CD4-positive, alpha-beta memory T cell (primary cell): Measurements from ENCODE around the gene DSC3. TPM values are rescaled to one million over a fixed set of nuclear protein-coding genes. Genes with fewer than 3 reads are reported as not detected.
A peak's percentile ranks its signal among the peaks of the same experiment; 100 is the strongest.
"Not testable (repeated sequence)": the region's sequence is repeated elsewhere in the genome, so short reads cannot be mapped to it uniquely, and the experiment has no call there.

Experiments used
- CTCF ChIA-PET: fragments of 350-600 bp; sonication (Branson Sonifier 250); formaldehyde crosslinking; loops from one replicate; lab custom pipeline; 2021; ENCODE audit warnings: inconsistent platforms; ENCODE audit not compliant: partially characterized antibody; lab: Charles Lee
- POLR2A ChIA-PET: fragments of 350-600 bp; sonication (Branson Sonifier 250); formaldehyde crosslinking; loops from one replicate; lab custom pipeline; 2021; ENCODE audit not compliant: partially characterized antibody; lab: Charles Lee
- DNase-seq, 5 donors: peaks; one replicate each; pipeline versions ENCODE4 v3.0.0 to v3.0.0-alpha.2; 2020 to 2022; ENCODE audit warnings: mixed read lengths in 1 of 5
- H3K27ac ChIP-seq: one replicate; pipeline ENCODE4 v1.7.0; 2013; ENCODE audit warnings: low read depth, low read length
- H3K27me3 ChIP-seq: 2 replicates; pipeline ENCODE4 v1.7.0; 2013; ENCODE audit warnings: mild to moderate bottlenecking, low read length, moderate library complexity; ENCODE audit not compliant: insufficient read depth
- H3K36me3 ChIP-seq: 2 replicates; pipeline ENCODE4 v1.7.0; 2013; ENCODE audit warnings: mild to moderate bottlenecking, low read length, moderate library complexity; ENCODE audit not compliant: insufficient read depth
- H3K4me1 ChIP-seq: 2 replicates; pipeline ENCODE4 v1.7.0; 2013; ENCODE audit warnings: mild to moderate bottlenecking, low read length, moderate library complexity; ENCODE audit not compliant: insufficient read depth
- H3K4me3 ChIP-seq, 2 donors: one replicate each; pipeline ENCODE4 v1.7.0; 2013; ENCODE audit warnings: low read length in 2 of 2, mild to moderate bottlenecking in 1 of 2
- H3K9me3 ChIP-seq, 2 donors: one replicate each; pipeline ENCODE4 v1.7.0; 2013; ENCODE audit warnings: low read length in 2 of 2, control low read depth in 1 of 2; ENCODE audit not compliant: control insufficient read depth in 1 of 2
- H3K27ac Mint-ChIP-seq, 7 donors: one replicate each; pipeline ENCODE4 v1.8.0; 2020 to 2021; ENCODE audit warnings: mixed read lengths in 7 of 7, mild to moderate bottlenecking in 6 of 7, inconsistent platforms in 3 of 7, moderate library complexity in 3 of 7
- H3K27me3 Mint-ChIP-seq, 2 donors: one replicate each; pipeline ENCODE4 v1.8.0; 2020 to 2021; ENCODE audit warnings: mixed read lengths in 2 of 2
- H3K36me3 Mint-ChIP-seq, 2 donors: one replicate each; pipeline ENCODE4 v1.8.0; 2020 to 2021; ENCODE audit warnings: mixed read lengths in 2 of 2, inconsistent platforms in 1 of 2, mild to moderate bottlenecking in 1 of 2
- H3K4me1 Mint-ChIP-seq, 4 donors: one replicate each; pipeline ENCODE4 v1.8.0; 2020 to 2021; ENCODE audit warnings: mixed read lengths in 4 of 4, mild to moderate bottlenecking in 1 of 4
- H3K4me3 Mint-ChIP-seq, 8 donors: one replicate each; pipeline ENCODE4 v1.8.0; 2020 to 2021; ENCODE audit warnings: mixed read lengths in 8 of 8, mild to moderate bottlenecking in 7 of 8, moderate library complexity in 6 of 8, inconsistent platforms in 3 of 8
- H3K9me3 Mint-ChIP-seq, 8 donors: one replicate each; pipeline ENCODE4 v1.8.0; 2020 to 2021; ENCODE audit warnings: mixed read lengths in 8 of 8, mild to moderate bottlenecking in 5 of 8, inconsistent platforms in 3 of 8, moderate library complexity in 1 of 8
- intact Hi-C: fragments of 100-400 bp; cut with micrococcal nuclease; formaldehyde crosslinking; loops from one replicate; pipeline ENCODE4 v1.15.1; 2023
- polyA plus RNA-seq, 2 donors: library from polyadenylated mRNA; unstranded; fragments of 300-500 nt; fragmentation: Illumina TruSeq; gene quantifications; one replicate each; pipeline ENCODE4 v1.2.3, GENCODE V29; 2021
- total RNA-seq, 2 experiments: library from RNA; stranded (reverse); gene quantifications; one replicate each; pipeline ENCODE4 v1.2.3, GENCODE V29; 2021

The DSC3 gene
- total and polyA plus RNA-seq, 4 experiments from 2014 or later: not detected

- intact Hi-C loops, H3K27me3 Mint-ChIP-seq, H3K27me3 ChIP-seq, H3K36me3 Mint-ChIP-seq, H3K4me1 Mint-ChIP-seq, H3K4me3 ChIP-seq, H3K27ac Mint-ChIP-seq, H3K9me3 ChIP-seq, H3K27ac ChIP-seq, H3K4me3 Mint-ChIP-seq, H3K36me3 ChIP-seq, DNase-seq, H3K4me1 ChIP-seq, CTCF ChIA-PET, POLR2A ChIA-PET: not testable (repeated sequence)
- peaks cover 0 to 13% (median 4%) of the 10 kb centered on the region in 8 donors for H3K9me3 Mint-ChIP-seq
Measured at GRCh38 chr18:30978091-30978490, 64.5 kb downstream of the DSC3 start.

GRCh38 chr18:30971338-30971956 lies 71.1 kb downstream of the DSC3 start:
- CTCF ChIA-PET: no interaction called here
- peak in 2 of 5 donors; percentile 6 to 11 for DNase-seq

GRCh38 chr18:30970196-30970816 lies 72.2 kb downstream of the DSC3 start:
- CTCF ChIA-PET: interaction anchor here (0.7 to 0.8 kb wide), 2 partner anchors 8 to 11 kb away, joined by 3 to 4 read pairs; no protein-coding TSS in a partner anchor
- DNase-seq: no peak
- H3K27me3 ChIP-seq: no peaks in the 10 kb centered on the region
- no peak overlapping the region for H3K27ac ChIP-seq
- no peaks in the 10 kb centered on the region for H3K4me1 ChIP-seq
- H3K27me3 Mint-ChIP-seq: no peaks in the 10 kb centered on the region
- H3K9me3 ChIP-seq: no peaks in the 10 kb centered on the region
- intact Hi-C loops: no loop called here
- H3K36me3 Mint-ChIP-seq: no peaks in the 10 kb centered on the region
- H3K36me3 ChIP-seq: no peaks in the 10 kb centered on the region
- H3K27ac Mint-ChIP-seq: no peak overlapping the region
- no peaks in the 10 kb centered on the region for H3K4me1 Mint-ChIP-seq
- H3K4me3 ChIP-seq: no peak overlapping the region
- H3K9me3 Mint-ChIP-seq: no peaks in the 10 kb centered on the region
- POLR2A ChIA-PET: no interaction called here
- H3K4me3 Mint-ChIP-seq: no peak overlapping the region

More at GRCh38 chr18:30971338-30971956, 71.1 kb downstream of the DSC3 start:
- no peak overlapping the region for H3K27ac ChIP-seq
- Mint-ChIP-seq H3K4me1 (no peaks in the 10 kb centered on the region), H3K27me3 (no peaks in the 10 kb centered on the region), H3K4me3 (no peak overlapping the region), H3K36me3 (no peaks in the 10 kb centered on the region), H3K9me3 (no peaks in the 10 kb centered on the region), H3K27ac (no peak overlapping the region)
- intact Hi-C loops: no loop called here
- H3K4me3 ChIP-seq: no peak overlapping the region
- H3K9me3 ChIP-seq: no peaks in the 10 kb centered on the region
- H3K4me1 ChIP-seq: no peaks in the 10 kb centered on the region
- no peaks in the 10 kb centered on the region for H3K36me3 ChIP-seq
- POLR2A ChIA-PET: no interaction called here
- no peaks in the 10 kb centered on the region for H3K27me3 ChIP-seq

GRCh38 chr18:30969670-30970170 lies 72.8 kb downstream of the DSC3 start:
- H3K27ac ChIP-seq: no peak overlapping the region
- H3K27ac Mint-ChIP-seq: no peak overlapping the region
- intact Hi-C loops: no loop called here
- H3K9me3 ChIP-seq: no peaks in the 10 kb centered on the region
- POLR2A ChIA-PET: no interaction called here
- H3K36me3 ChIP-seq: no peaks in the 10 kb centered on the region
- H3K9me3 Mint-ChIP-seq: no peaks in the 10 kb centered on the region
- no peaks in the 10 kb centered on the region for H3K27me3 ChIP-seq
- H3K27me3 Mint-ChIP-seq: no peaks in the 10 kb centered on the region
- H3K36me3 Mint-ChIP-seq: no peaks in the 10 kb centered on the region
- H3K4me1 ChIP-seq: no peaks in the 10 kb centered on the region
- CTCF ChIA-PET: no interaction called here
- DNase-seq: no peak
- no peaks in the 10 kb centered on the region for H3K4me1 Mint-ChIP-seq
- H3K4me3 Mint-ChIP-seq: no peak overlapping the region
- no peak overlapping the region for H3K4me3 ChIP-seq

GRCh38 chr18:30967701-30968100 lies 74.8 kb downstream of the DSC3 start:
- H3K27me3 Mint-ChIP-seq: no peaks in the 10 kb centered on the region
- CTCF ChIA-PET: interaction anchor here (0.5 to 1.5 kb wide), 2 partner anchors 8 to 65 kb away, joined by 3 to 5 read pairs; no protein-coding TSS in a partner anchor
- POLR2A ChIA-PET: no interaction called here
- Histone ChIP-seq H3K4me3 (no peak overlapping the region), H3K9me3 (no peaks in the 10 kb centered on the region), H3K27me3 (no peaks in the 10 kb centered on the region), H3K36me3 (no peaks in the 10 kb centered on the region), H3K27ac (no peak overlapping the region), H3K4me1 (no peaks in the 10 kb centered on the region)
- no peak overlapping the region for H3K4me3 Mint-ChIP-seq
- DNase-seq: no peak
- H3K36me3 Mint-ChIP-seq: no peaks in the 10 kb centered on the region
- intact Hi-C loops: no loop called here
- no peak overlapping the region for H3K27ac Mint-ChIP-seq
- H3K9me3 Mint-ChIP-seq: no peaks in the 10 kb centered on the region
- H3K4me1 Mint-ChIP-seq: no peaks in the 10 kb centered on the region

GRCh38 chr18:30965237-30965636 lies 77.3 kb downstream of the DSC3 start:
- CTCF ChIA-PET: no interaction called here
- intact Hi-C loops: no loop called here
- H3K36me3 ChIP-seq: no peaks in the 10 kb centered on the region

GRCh38 chr18:30960661-30961060 lies 81.9 kb downstream of the DSC3 start:
- Mint-ChIP-seq H3K27me3 (no peaks in the 10 kb centered on the region), H3K4me1 (no peaks in the 10 kb centered on the region), H3K9me3 (peaks cover 0 to 8% (median 0%) of the 10 kb centered on the region in 8 donors), H3K27ac (no peak overlapping the region), H3K36me3 (no peaks in the 10 kb centered on the region), H3K4me3 (no peak overlapping the region)
- H3K27me3 ChIP-seq: no peaks in the 10 kb centered on the region
- POLR2A ChIA-PET: no interaction called here
- intact Hi-C loops: no loop called here
- H3K27ac ChIP-seq: no peak overlapping the region
- no peaks in the 10 kb centered on the region for H3K36me3 ChIP-seq
- DNase-seq: no peak
- no peak overlapping the region for H3K4me3 ChIP-seq
- H3K4me1 ChIP-seq: no peaks in the 10 kb centered on the region
- CTCF ChIA-PET: no interaction called here
- no peaks in the 10 kb centered on the region for H3K9me3 ChIP-seq

More at GRCh38 chr18:30965237-30965636, 77.3 kb downstream of the DSC3 start:
- Mint-ChIP-seq H3K36me3 (no peaks in the 10 kb centered on the region), H3K27me3 (no peaks in the 10 kb centered on the region), H3K4me3 (no peak overlapping the region), H3K4me1 (no peaks in the 10 kb centered on the region), H3K27ac (no peak overlapping the region), H3K9me3 (no peaks in the 10 kb centered on the region)
- no peak overlapping the region for H3K4me3 ChIP-seq
- no peaks in the 10 kb centered on the region for H3K4me1 ChIP-seq
- DNase-seq: no peak
- H3K27me3 ChIP-seq: no peaks in the 10 kb centered on the region
- H3K27ac ChIP-seq: no peak overlapping the region
- POLR2A ChIA-PET: no interaction called here
- no peaks in the 10 kb centered on the region for H3K9me3 ChIP-seq
